Activated CD8-positive, alpha-beta memory T cell treated with anti-CD3 and anti-CD28 coated beads, Interleukin-2, amount 50 U/mL, for 1 hour (primary cell): ENCODE measurements around the gene GPR87.

Experiments used
- DNase-seq: peaks from one replicate; pipeline ENCODE4 v3.0.0-alpha.2; 2020; ENCODE audit errors: extremely low read depth

The GPR87 gene

GRCh38 chr3:151316267-151316991 is at the start of gene GPR87:
TSS of gene GPR87 (minus strand) at chr3:151316820. CDS start at chr3:151300100, 16,720 bp downstream.
- no peak for DNase-seq

- no peak for DNase-seq
Observed at GRCh38 chr3:151362751-151363174, 46.1 kb upstream of the GPR87 start.

GRCh38 chr3:151357463-151357850 is 40.8 kb upstream of the GPR87 start:
- no peak for DNase-seq

GRCh38 chr3:151356794-151357462 is 40.3 kb upstream of the GPR87 start:
- DNase-seq, result no peak

- DNase-seq, result no peak
Observed at GRCh38 chr3:151351648-151352047, 35.0 kb upstream of the GPR87 start.

DNA sequence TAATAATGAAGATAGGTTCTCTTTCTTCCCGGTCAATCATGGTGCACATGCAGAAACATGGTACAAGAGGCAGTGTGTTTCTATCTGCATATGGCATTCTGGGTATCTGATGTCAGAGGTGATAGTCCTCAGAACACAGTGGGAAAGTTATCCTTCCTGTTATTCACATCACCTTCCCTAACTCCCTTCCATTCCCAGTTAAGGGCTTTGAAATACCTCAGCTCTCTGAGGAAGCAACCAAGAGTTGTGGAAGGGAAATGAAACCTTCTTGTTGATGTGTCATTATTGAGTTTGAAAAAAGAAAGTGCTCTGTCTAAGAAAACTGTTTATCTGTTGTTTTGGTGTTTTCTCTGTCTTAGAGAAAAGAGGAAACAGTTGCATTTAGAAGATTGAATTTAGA is 34.6 kb upstream of the GPR87 start:
- DNase-seq, result no peak

- DNase-seq, result no peak
Observed at GRCh38 chr3:151350656-151351055, 34.0 kb upstream of the GPR87 start.

DNA sequence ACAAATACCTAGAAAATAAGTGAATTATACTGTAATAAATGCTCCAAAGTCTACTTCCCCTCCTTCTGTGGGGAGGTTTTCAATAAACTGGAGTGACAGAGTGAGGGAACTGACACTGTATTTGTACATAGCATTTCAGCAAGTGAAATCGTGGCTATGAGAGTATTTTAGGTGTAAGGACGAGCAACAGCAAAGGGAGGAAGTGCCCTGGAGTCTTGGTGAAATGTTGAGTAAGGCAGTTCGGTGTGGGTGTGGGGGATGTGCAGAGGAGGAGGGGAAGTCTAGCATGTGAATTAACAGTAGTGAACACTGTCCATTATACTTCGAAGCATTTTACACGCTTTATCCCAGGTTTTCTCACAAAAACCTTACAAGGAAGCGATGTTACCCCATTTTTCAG is 30.8 kb upstream of the GPR87 start:
- DNase-seq, result no peak

GRCh38 chr3:151346292-151346691 is 29.7 kb upstream of the GPR87 start:
- DNase-seq, result no peak

GRCh38 chr3:151345859-151346258 is 29.2 kb upstream of the GPR87 start:
- no peak for DNase-seq

- DNase-seq, result no peak
Observed at GRCh38 chr3:151331696-151332095, 15.1 kb upstream of the GPR87 start.

DNA sequence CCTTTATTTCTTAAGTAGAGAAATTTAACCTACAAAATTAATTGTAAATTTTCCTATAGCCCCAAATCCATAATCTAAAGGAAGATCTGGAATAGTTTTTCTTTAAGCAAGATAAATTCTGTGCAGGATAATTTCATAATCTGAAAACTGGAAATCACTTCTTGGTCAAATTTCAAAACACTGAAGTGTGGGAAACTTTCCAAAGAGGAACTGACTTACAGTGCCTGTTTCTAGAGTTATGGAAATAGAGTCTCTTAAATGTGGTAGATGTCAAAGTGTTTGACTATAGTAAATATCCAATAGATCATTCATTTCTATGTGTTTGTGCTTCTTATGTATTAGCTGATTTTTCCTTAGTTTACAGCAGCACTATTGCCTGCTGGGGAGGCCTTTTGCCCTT is 14.3 kb upstream of the GPR87 start:
- DNase-seq, result no peak

- DNase-seq, result no peak
Observed at GRCh38 chr3:151330379-151330778, 13.8 kb upstream of the GPR87 start.

DNA sequence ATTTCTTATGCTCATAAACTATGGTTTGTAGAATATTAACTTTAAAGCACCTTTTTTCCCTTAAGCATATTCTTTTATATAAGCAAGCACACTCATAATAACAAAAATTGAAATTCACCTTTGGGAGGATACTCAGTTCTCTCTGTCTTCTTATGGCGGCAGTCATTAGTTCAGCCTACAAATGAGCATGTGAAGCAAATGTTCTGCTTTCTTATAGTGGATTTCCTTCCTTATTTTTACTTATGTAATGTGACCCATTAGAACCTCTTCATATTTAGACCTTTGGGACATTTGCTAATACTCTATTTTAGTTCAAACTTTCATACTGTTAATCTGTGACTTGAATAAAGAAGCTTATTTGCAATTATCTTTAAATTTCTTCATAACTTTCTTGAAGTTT is 12.7 kb upstream of the GPR87 start, which contains the start of gene P2RY13:
P2RY13 (minus strand) TSS at position 187 of the 400 bp plus-strand sequence; CDS start at position 166, 21 bp downstream.
- DNase-seq, result no peak

DNA sequence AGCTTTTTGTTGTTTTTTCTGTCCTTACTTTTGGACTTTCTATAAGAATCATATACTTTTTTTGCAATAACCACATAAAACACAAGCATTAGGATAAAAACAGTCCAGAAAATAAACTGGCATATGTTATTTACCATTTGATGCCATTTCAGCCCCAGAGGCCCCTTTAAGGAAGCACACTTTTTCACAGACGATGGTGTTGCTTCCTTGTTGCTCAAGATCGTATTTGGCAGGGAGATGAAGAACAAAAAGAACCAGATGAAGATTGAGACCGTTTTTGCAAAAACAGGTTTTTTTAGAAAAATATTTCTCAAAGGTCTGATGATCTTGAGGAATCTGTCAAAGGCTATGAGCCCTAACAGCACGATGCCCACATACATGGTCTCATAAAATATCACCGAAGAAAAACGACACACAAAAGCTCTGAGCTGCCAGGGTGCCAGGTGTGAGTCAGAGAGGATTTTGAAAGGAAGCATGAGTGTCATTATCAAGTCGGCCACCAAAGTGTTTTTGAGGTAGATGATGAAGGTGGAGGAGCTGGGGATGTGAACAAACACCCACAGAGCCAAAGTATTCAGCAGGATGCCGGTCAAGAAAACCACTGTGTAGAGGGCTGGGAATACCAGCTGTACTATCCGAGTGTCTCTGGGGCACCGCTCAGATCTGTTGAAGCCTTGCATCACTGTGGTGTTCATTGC is 11.8 kb upstream of the GPR87 start:
- no peak for DNase-seq

DNA sequence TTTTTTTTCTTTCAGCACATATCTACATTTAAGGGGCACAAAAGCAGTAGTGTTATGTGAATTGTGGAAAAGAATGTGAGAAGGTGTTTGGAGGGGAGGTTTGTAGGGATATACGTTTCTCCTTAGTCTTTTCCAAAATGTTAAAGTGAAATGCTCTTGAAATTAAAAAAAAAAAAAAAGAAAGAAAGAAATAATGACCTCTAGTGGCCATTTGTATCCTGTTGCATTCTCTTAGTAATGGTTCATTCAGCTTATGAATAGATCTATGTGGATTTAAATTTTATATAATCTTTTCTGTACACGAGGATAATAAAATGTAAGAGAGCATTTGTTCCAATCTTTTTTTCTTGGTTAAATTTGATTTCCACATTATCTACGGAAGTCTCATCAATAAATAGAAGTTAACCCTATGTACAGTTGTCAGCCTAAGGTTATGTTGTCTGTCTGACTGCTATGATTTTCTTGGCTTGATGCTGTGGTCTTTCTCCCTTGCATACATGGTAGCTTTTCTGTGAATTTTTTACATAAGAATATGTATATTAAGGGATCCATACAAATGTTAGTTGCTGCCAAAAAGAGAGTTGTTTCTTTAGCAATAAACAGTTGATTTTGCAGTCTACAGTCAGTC is 11.1 kb upstream of the GPR87 start:
- DNase-seq, result no peak

DNA sequence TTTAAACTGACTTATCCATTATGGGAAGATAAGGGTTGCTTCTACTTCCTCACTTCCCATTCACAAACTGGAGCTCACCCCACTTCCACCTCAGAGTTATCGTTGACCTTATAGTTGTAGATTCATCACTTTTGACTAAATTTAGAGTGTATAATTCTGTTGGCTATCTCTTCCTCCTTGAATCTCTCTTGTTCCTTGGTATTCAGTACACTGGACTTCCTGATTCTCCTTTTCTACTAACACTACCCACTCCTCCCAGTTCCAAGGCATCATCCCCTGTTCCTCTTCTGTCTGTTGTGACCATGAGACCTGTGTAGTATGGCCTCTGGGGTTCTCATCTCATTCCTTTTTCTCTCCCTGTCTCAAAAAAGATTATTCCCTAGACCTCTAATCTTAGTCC is 5.9 kb upstream of the GPR87 start:
- no peak for DNase-seq

- no peak for DNase-seq
Observed at GRCh38 chr3:151321526-151321925, 4.9 kb upstream of the GPR87 start.

- DNase-seq, result no peak
Observed at GRCh38 chr3:151320131-151320530, 3.5 kb upstream of the GPR87 start.

GRCh38 chr3:151319628-151320027 is 3.0 kb upstream of the GPR87 start:
- DNase-seq, result no peak

DNA sequence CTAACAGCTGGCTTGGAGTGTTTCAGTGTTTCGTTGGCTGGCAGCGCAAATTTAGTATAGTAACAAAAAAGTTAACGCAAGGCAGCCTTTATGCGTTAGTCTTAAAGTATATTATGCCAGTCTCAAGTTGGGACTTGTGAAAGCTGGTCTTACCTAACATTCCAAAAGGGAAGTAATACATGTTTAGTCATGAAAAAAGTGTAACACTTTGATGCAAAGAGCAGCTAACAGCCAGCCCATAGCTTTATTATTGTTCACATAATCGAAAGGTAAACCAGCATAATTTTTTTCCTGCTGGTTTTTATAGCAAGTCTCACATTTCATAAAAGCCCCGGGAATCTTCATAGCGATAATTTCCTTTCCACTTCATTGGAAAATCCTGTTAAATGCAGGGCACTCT is 2.4 kb upstream of the GPR87 start:
- DNase-seq, result no peak

- DNase-seq, result no peak
Observed at GRCh38 chr3:151318313-151318712, 1.7 kb upstream of the GPR87 start.
